ENCODE measurements around the gene OGDH.
"Not testable (repeated sequence)": the region's sequence is repeated elsewhere in the genome, so short reads cannot be mapped to it uniquely, and the experiment has no call there.

OGDH gene

DNA sequence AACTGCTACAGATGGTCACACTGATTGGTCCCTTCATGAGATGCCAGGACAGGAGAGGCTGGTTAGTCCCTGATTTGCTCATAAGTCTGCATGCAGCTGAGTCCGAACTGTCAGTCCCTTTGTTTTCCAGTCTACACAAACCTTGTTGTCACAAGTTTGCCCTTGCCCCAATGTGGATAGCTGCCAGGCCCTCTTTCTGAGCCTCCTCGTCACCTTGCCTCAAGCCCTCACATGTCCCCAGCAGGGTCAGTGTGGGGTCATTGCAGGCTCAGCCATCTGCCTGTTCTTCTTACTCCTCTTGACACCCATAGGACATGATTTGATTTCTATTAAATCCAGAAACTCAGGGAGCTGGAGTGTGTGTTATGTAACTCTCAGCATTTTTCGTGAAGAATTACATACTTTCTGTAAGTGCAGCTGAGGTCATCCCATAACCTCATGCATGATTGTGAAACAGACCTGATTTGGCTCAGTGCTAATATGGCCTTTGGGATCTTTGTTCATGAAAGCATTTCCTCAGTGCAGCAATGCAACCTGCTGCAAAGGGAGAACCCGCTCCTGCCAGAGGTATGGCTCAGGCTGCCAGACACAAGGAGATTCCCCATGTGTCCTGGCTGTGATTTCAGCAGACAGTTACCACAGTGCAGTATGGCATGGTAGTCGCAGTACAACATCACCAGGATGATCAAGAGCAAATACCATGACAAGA, 72.2 kb downstream of the OGDH start:
- DNase-seq = no peak

DNA sequence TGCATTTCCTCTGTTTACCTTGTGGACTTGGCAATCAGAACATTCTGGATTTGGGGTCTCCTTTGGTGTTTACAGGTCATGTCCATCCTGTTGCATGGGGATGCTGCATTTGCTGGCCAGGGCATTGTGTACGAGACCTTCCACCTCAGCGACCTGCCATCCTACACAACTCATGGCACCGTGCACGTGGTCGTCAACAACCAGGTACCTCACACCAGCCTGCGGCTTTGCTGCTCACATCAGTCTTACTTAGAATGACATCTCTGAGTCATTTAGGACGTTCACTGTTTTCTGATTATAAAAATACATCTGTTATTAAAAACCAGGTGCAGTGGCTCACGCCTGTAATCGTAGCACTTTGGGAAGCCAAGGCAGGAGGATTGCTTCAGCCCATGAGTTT, 75.2 kb downstream of the OGDH start:
- no peak for DNase-seq

DNA sequence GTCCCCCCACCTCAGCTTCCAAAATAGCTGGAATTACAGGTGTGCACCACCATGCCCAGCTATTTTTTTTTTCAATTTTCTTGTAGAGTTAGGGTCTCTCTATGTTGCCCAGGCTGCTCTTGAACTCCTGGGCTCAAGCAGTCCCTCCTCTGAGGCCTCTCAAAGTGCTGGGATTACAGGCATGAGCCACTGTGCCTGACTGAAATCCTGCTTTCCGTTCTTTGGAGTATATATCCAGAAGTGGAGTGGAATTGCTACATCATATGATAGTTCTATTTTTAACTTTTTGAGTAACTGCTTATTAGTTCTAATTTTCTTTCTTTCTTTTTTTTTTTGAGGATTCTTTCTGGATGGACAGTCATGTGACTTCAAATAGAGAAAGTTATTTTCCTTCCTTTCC, 79.3 kb downstream of the OGDH start:
- no peak for DNase-seq

DNA sequence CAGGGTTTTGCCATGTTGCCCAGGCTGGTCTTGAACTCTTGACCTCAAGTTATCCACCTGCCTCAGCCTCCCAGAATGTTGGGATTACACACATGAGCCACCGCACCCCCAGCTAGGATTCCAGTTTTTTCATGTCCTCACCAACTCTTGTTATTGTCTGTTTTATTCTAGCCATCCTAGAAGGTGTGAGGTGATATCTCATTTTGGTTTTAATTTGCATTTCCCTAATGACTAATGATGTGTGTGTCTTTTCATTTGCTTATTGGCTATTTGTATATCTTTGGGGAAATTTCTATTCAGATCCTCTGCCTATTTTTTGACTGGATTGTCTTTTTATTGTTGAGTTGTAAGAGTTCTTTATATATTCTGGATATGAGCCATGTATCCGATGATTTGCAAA, 83.0 kb downstream of the OGDH start:
- no peak for DNase-seq

DNA sequence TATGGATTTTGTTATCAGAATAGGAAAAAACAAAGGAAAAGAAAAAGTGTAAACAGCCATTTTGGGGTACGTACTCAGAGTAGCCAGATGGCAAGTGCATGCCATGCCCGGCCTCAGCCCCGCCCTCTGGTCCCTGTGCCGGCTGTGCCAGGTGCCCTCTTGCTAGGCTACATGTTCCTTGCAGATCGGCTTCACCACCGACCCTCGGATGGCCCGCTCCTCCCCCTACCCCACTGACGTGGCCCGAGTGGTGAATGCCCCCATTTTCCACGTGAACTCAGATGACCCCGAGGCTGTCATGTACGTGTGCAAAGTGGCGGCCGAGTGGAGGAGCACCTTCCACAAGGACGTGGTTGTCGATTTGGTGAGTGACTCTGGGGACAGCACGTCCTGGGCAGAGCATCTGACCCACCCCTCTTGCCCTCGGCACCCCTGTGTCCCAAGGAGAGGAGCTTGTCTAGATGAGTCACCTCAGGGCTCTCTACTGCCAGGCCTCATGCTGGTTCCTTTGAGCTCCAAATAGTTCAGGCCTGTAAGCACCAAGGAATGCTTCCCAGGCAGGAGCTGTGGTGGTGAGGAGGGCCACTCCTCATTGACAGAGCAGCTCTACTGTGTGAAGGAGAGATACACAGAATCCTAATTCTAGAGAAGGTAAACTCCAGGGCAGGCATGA, 87.3 kb downstream of the OGDH start:
- no peak for DNase-seq

DNA sequence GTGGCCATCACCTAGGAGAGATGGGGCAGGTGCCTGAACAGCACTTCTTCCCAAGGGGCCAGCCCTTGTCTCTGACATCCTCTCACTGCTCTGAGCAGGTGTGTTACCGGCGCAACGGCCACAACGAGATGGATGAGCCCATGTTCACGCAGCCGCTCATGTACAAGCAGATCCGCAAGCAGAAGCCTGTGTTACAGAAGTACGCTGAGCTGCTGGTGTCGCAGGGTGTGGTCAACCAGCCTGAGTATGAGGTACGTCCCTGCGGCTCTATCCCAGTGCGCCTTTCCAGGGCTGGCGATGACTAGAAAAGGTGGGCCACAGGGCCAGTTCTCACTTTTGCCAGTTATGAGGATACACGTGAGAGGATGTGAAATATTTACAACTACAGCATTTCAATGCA, 87.9 kb downstream of the OGDH start:
- DNase-seq = no peak

DNA sequence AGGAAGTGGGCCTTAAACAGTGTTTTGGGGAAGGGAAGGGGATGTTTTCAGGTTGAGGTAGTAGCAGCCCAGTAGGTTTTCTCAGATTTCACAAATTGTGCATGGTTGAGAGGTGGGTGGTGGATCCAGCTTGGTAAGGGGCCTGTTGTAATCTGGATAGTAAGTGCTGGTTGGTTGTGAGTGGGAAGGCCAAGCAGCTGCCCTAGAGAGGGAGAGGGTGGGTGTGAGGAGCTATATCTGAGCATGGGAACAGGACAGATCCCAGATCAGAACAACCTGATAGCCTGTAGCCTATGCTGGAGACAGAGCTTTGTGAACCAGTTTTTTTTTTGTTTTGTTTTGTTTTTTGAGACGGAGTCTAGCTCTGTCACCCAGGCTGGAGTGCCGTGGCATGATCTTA, 88.3 kb downstream of the OGDH start:
- no peak for DNase-seq

DNA sequence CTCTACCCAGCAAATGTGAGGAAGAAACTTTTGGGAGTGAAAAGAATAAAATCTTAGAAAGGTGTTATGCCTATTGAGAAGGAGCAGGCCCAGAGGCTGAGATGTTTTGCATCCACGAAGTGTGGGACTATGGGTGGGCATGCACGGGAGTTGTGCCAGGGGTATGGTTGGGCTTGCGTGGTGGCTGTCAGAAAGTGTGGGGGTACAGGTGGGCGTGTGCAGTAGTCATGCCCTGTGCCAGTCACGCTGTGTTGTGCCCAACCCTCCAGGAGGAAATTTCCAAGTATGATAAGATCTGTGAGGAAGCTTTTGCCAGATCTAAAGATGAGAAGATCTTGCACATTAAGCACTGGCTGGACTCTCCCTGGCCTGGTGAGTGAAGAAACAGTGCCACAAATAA, 89.3 kb downstream of the OGDH start:
- DNase-seq = no peak

DNA sequence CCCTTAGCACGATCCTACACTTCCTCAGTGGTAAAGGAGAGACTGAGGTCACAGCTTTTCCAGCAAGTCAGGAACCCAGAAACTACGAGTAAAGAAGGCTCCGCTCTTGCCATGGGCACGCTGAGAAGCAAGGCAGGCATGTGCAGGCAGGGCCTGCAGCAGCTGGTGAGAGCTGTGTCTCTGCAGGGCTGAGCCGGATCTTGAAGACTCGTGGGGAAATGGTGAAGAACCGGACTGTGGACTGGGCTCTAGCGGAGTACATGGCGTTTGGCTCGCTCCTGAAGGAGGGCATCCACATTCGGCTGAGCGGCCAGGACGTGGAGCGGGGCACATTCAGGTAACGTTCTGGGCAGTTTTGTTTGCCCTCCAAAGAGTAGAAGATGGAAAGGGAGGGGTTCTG, 90.3 kb downstream of the OGDH start:
- DNase-seq = no peak

DNA sequence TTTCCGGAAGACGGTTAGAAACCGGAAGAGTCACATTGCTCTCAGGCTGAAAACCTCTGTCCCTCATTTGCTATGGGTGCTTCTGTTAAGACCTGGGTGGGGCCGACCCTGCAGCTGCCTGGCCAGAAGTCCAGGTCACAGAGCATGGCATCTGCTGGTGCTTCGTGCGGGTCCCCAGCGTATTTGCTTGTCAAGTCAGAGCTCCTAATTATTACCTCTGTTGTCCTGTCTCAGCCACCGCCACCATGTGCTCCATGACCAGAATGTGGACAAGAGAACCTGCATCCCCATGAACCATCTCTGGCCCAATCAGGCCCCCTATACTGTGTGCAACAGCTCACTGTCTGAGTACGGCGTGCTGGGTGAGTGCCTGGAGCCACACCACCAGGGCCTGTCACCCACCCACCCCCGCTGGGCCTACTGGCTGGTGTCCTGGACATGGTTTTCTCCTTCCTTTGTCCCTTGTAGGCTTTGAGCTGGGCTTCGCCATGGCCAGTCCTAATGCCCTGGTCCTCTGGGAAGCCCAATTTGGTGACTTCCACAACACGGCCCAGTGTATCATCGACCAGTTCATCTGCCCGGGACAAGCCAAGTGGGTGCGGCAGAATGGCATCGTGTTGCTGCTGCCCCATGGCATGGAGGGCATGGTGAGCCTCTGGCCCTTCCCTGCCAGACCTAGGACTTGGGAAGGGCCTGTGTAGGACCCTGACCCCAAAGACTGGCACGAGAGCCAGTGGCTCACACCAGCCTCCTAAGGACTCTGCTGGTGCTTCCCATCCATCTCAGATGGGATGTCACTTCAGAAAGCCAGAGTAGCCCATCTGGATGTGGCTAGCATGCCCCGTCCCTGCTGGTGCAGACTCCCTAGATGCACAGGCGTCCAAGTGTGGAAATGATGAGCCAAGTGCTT, 91.0 kb downstream of the OGDH start:
- no peak for DNase-seq

DNA sequence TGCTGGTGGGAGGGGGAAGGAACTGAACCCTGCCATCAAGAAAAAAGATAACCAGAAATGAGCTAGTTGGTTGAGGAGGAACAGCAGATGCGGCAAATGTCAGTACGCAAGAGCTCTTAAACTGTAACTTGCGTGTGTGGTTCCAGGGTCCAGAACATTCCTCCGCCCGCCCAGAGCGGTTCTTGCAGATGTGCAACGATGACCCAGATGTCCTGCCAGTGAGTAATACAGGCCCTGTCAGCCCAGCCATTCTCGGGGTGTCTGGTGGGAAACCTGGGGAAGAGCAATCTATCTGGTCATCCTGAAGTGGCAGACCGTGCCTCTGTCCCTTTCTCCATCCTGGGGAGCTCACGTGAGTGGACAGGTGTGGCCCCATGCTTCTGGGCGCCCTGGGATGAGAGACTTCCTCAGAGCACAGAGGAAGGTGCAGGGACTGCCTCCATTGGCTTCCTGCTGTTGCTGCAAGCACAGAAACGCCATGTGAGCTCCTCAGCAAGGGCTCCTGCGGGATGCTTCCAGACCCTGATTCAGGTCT, 91.7 kb downstream of the OGDH start:
- DNase-seq = no peak

DNA sequence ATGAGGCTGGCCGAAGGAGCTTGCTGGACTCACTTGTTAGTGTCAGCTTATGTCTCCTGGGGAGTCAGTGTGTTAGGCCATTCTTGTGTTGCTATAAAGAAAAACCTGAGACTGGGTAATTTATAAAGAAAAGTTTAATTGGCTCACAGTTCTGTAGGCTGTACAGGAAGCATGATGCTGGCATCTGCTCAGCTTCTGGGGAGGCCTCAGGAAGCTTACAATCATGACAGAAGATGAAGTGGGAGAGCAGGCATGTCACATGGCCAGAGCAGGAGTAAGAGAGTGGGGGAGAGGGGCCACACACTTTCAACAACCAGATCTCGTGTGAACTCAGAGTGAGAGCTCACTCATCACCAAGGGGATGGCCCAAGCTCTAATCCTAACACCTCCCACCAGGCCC, 93.2 kb downstream of the OGDH start:
- DNase-seq = not testable (repeated sequence)

DNA sequence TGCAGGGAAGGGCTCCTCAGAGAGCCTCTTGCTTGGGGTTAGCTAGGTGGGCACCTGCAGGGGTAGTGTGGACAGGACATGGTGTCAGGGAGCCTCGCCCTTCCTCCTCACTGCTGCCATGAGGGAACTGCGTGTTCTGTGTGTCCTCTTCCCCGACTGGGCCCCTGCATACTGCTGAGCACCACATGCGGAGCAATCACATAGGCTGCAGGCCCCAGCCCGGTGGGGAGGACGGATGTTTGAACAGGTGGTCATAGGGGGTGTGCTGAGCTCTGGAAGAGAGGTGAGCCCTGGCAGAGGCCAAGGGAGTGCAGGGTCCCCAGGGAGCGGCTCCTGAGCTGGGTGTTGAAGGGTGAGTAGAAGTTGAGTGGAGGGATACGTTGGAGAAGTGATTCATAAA, 93.9 kb downstream of the OGDH start:
- no peak for DNase-seq

DNA sequence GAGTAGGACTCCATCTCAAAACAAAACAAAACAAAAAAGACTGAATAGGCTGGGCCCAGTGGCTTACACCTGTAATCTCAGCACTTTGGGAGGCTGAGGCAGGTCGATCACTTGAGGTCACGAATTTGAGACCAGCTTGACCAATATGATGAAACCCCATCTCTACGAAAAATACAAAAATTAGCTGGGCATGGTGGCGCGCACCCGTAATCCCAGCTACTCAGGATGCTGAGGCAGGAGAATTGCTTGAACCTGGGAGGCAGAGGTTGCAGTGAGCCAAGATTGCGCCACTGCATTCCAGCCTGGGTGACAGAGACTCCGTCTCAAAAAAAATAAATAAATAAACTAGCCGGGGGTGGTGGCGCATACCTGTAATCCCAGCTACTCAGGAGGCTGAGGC, 97.0 kb downstream of the OGDH start:
- not testable (repeated sequence) for DNase-seq

DNA sequence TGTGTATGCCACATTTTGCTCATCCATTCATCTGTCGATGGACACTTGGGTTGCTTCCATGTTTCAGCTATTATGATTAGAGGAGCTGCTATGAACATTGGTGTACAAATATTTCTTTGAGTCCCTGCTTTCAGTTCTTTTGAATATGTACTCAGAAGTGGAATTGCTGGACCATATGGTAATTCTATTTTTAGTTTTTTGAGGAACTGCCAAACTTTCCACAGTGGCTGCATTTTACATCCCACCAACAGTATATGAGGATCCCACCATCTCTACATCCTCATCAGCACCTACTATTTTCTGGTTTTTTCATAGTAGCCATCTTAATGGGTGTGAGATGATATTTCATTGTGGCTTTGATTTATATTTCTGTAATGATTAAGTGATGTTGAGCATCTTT, 97.5 kb downstream of the OGDH start:
- DNase-seq = no peak

DNA sequence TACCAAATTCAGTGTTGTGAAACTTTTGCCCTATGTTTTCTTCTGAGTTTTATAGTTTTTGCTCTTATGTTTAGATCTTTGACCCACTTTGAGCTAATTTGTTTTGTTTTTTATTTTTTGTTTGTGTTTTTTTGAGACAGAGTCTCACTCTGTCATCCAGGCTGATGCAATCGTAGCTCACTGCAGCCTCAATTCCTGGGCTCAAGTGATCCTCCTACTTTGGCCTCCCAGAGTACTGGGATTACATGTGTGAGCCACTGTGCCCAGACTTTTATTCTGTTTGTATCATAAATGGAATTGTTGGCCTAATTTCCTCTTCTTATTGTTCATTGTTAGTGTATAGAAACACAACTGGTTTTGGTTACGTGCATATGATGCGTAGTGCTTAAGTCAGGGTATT, 99.0 kb downstream of the OGDH start:
- no peak for DNase-seq

DNA sequence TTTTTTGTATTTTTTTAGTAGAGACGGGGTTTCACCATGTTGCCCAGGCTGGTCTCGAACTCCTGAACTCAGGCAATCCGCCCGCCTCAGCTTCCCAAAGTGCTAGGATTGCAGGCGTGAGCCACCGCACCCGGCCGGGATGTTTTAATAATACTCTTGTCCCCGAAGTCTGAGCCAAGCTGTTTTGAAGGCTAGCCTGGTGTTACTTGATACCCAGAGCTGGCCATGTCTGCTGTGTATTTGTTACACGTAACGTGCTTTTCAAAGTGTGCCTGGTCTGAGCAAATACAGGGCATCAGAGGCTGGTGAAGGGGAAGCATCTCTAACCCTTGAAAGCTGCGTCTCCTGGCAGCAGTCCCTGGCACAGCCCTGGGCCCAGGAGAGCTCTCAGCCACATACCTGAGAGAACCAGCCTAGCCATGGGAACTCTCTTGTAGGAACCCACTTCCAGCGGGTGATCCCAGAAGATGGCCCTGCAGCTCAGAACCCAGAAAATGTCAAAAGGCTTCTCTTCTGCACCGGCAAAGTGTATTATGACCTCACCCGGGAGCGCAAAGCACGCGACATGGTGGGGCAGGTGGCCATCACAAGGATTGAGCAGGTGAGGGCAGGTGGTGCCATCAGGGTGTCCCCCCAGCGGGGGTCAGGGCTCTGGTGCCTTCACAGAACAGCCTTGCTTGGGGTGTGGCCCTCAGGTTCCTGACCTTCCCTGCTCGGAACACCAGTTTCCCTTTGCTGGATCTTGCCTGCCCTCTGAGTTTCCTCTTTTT, 100.5 kb downstream of the OGDH start:
- DNase-seq = no peak

DNA sequence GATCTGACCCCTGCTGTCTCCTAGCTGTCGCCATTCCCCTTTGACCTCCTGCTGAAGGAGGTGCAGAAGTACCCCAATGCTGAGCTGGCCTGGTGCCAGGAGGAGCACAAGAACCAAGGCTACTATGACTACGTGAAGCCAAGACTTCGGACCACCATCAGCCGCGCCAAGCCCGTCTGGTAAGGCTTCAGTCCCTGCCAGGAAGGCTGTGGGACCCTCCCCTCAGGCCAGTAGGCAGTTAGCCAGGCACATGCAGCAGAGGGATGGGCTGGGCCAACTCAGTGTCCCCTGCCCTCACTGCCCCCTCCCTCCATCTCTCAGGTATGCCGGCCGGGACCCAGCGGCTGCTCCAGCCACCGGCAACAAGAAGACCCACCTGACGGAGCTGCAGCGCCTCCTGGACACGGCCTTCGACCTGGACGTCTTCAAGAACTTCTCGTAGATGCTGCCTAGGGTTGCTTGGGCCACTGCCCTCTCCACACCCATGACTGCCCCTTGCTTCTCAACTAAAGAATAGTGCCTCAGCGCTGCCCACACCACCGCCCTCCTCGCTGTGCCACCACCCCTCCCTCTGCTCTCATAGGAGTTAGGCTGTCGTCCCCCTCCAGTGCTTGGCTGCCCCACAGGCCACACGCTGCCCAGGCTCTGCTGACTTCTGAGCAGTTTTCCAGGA, 101.3 kb downstream of the OGDH start:
- no peak for DNase-seq

DNA sequence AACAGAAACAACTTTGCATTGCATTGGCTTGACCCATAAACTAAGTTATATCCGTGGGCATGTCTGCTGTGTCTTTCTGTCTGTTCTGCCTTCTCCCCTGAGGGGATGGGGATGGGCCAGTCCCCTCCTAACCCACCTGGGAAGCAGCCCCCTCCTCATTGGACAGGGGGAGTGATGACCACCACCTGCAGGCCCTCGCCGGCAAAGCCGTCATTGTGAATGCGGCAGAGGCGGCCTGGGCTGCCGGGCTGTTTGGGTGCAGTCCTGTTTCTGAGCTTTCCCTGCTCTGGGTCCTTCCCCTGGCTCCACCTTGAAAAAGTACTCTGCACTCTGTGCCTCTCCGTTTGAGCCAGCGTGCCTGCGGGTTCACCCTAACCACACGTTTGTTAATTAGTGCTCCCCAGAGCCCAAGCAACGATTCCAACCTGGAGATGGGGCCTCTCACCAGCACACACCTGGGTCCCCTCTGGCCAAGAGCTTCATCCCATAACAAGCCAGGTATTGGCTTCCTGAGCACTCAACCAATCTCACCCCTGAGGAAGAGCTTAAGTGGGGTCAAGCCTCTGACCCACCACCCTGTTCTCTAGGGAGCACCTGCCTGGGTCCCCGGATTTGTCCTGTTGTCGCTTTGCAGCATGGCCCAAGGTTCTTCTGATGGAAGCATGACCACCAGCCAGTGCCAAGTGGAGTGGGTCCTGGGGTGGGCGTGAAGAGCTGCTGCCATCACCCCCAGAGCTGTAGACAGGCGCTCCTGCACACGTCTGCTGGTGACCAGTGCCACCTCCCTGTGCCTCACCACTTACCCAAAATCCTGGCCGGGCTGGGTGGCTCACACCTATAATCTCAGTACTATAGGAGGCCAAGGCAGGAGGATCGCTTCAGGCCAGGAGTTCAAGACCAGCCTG, 102.8 kb downstream of the OGDH start:
- DNase-seq = no peak

DNA sequence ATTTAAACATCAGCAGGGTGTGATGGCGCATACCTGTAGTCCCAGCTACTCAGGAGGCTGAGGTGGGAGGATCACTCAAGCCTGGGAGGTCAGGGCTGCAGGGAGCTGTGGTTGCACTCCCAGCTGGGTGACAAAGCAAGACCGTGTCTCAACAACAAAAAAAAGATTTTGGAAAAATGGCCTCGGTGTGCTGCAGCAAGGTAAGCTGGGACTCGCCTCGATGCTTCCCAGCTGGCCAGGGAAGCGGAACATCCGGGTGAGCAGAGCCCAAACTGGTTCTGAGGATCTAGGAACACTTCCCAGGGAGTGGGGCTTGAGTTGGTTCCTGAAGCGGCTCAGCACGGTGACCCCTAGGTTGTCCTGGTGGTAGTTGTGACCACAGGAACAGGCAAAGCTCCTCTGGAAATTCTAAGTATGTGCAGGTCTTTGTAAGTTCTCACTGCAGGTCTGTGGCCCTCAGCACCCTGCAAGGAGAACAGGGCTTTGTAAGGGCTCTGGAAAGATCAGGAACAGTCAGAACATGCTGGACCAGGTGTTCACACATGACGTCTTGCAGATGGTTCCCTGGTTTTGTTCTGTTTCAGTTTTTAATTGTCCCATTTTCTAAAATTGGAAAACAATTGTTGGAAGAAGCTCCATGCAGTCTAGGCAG, 103.6 kb downstream of the OGDH start:
- no peak for DNase-seq

DNA sequence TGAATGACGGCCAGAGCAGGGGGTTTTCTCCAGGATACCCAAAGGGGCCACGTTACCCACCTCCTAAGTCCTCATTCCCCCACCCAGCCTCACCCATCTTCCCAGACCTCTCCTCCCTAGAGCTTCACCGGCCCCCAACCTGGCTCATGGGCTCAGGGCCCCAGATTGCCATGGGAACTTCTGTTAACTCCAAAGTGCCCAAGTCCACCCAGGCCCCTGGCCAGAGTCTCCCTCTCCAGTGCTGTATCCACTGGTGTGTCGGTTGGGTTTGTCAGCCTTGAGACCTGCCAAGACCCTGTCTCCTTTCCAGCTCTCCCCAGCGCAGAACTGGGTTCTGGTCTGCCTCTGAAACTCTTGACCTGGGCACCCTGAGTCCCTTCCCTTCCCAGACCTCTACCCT, 105.1 kb downstream of the OGDH start:
- no peak for DNase-seq

Measured in NCI-H187 (cell line).